H1 (cell line): ENCODE results near the gene EEPD1. TPM values are rescaled to one million over a fixed set of nuclear protein-coding genes. Genes with fewer than 3 reads are reported as not detected.

Experiments used
- CTCF ChIA-PET: fragments of 300-600 bp; sonication (Branson Sonifier 250); formaldehyde crosslinking; loops from one replicate; lab custom pipeline; 2021; ENCODE audit not compliant: partially characterized antibody; lab: Charles Lee
- POLR2A ChIA-PET: fragments of 300-600 bp; sonication (Branson Sonifier 250); formaldehyde crosslinking; loops from one replicate; lab custom pipeline; 2021; ENCODE audit warnings: inconsistent platforms; ENCODE audit not compliant: partially characterized antibody; lab: Charles Lee
- DNase-seq, 2 experiments: peaks; one replicate each; pipeline versions ENCODE4 v3.0.0 to v3.0.0-alpha.2; 2010 to 2022; ENCODE audit warnings: low spot score in 2 of 2, low read depth in 1 of 2, mixed read lengths in 1 of 2
- FAIRE-seq: peaks from 2 replicates; lab custom pipeline; 2011; peaks lifted over from hg19 to GRCh38; lab: Jason Lieb, UNC
- H2AFZ ChIP-seq: 2 replicates; pipeline ENCODE4 v1.8.1; 2012; ENCODE audit warnings: low read length, inconsistent platforms
- H2AK5ac ChIP-seq: 2 replicates; pipeline ENCODE4 v1.6.1; 2013; ENCODE audit warnings: low read depth, low read length
- H2BK120ac ChIP-seq: replicated peaks from 2 replicates; pipeline ENCODE3; 2013; ENCODE audit warnings: low read depth, low read length, inconsistent platforms
- H2BK12ac ChIP-seq: 2 replicates; pipeline ENCODE4 v1.6.1; 2013; ENCODE audit warnings: low read depth, low read length
- H2BK15ac ChIP-seq: 2 replicates; pipeline ENCODE4 v1.6.1; 2013; ENCODE audit warnings: low read length
- H2BK20ac ChIP-seq: 2 replicates; pipeline ENCODE4 v1.6.1; 2013; ENCODE audit warnings: low read length
- H2BK5ac ChIP-seq: 2 replicates; pipeline ENCODE4 v1.6.1; 2013; ENCODE audit warnings: low read depth, low read length
- H3K14ac ChIP-seq: 2 replicates; pipeline ENCODE4 v1.6.1; 2013; ENCODE audit warnings: inconsistent platforms; ENCODE audit not compliant: insufficient read length
- H3K18ac ChIP-seq: 2 replicates; pipeline ENCODE4 v1.6.1; 2013; ENCODE audit warnings: low read length; ENCODE audit errors: extremely low read depth
- H3K23ac ChIP-seq: 2 replicates; pipeline ENCODE4 v1.6.1; 2013; ENCODE audit warnings: inconsistent platforms; ENCODE audit not compliant: insufficient read length
- H3K23me2 ChIP-seq: 2 replicates; pipeline ENCODE4 v1.6.1; 2013; ENCODE audit warnings: low read depth, low read length
- H3K27ac ChIP-seq: 2 replicates; pipeline ENCODE4 v1.6.1; 2011; ENCODE audit warnings: low read depth, low read length, inconsistent platforms
- H3K27me3 ChIP-seq, 4 experiments: replicated peaks in 1 of 4; 1 replicate in 1 of 4; 2 replicates in 3 of 4; pipeline versions ENCODE4 v1.6.1 to v1.8.1; 2011 to 2013; ENCODE audit warnings: low read length in 3 of 4, mild to moderate bottlenecking in 3 of 4, inconsistent platforms in 2 of 4, mixed read lengths in 2 of 4, moderate library complexity in 1 of 4; ENCODE audit not compliant: control insufficient read depth in 3 of 4, insufficient read depth in 3 of 4; ENCODE audit errors: extremely low read depth in 1 of 4
- H3K36me3 ChIP-seq, 4 experiments: 2 replicates each; pipeline versions ENCODE4 v1.6.1 to v1.8.1; 2011 to 2013; ENCODE audit warnings: mild to moderate bottlenecking in 4 of 4, low read length in 3 of 4, moderate library complexity in 2 of 4, control low read depth in 1 of 4, inconsistent platforms in 1 of 4; ENCODE audit not compliant: insufficient read depth in 4 of 4, control insufficient read depth in 2 of 4
- H3K4ac ChIP-seq: replicated peaks from 2 replicates; pipeline ENCODE3; 2013; ENCODE audit warnings: low read length, low read depth, mixed read lengths, inconsistent platforms; ENCODE audit not compliant: insufficient read length
- H3K4me1 ChIP-seq, 4 experiments: replicated peaks in 1 of 4; 1 replicate in 1 of 4; 2 replicates in 3 of 4; pipeline versions ENCODE4 v1.6.1 to v1.8.1; 2011 to 2013; ENCODE audit warnings: low read length in 3 of 4, inconsistent platforms in 2 of 4, mixed read lengths in 1 of 4; ENCODE audit not compliant: insufficient read depth in 4 of 4, control insufficient read depth in 3 of 4
- H3K4me2 ChIP-seq, 2 experiments: 2 replicates each; pipeline versions ENCODE4 v1.6.1 to v1.8.1; 2011 to 2013; ENCODE audit warnings: low read depth in 2 of 2, low read length in 2 of 2, control low read depth in 1 of 2, inconsistent platforms in 1 of 2, mild to moderate bottlenecking in 1 of 2; ENCODE audit not compliant: insufficient read depth in 1 of 2
- H3K4me3 ChIP-seq, 4 experiments: fragments of 200-600, 300-600 bp in 1 of 4; sonication (generic), shearing (Covaris generic), sonication (Bioruptor Twin) in 1 of 4; 2 replicates each; pipeline versions ENCODE4 v1.5.1 to v1.8.1; 2011 to 2016; ENCODE audit warnings: low read length in 4 of 4, low read depth in 3 of 4, control low read depth in 2 of 4, inconsistent platforms in 2 of 4, mild to moderate bottlenecking in 2 of 4, mixed read lengths in 1 of 4, moderate library complexity in 1 of 4; ENCODE audit not compliant: insufficient read depth in 2 of 4; ENCODE audit errors: extremely low read depth in 1 of 4
- H3K56ac ChIP-seq: replicated peaks from 2 replicates; pipeline ENCODE3; 2013; ENCODE audit warnings: low read depth, mild to moderate bottlenecking, mixed read lengths, low read length, inconsistent platforms; ENCODE audit not compliant: insufficient read length
- H3K79me1 ChIP-seq: 2 replicates; pipeline ENCODE4 v1.6.1; 2013; ENCODE audit warnings: low read depth, low read length, control low read depth
- H3K79me2 ChIP-seq, 2 experiments: 2 replicates each; pipeline versions ENCODE4 v1.6.1 to v1.8.1; 2012 to 2013; ENCODE audit warnings: low read length in 2 of 2, mild to moderate bottlenecking in 2 of 2, inconsistent platforms in 1 of 2; ENCODE audit not compliant: insufficient read depth in 2 of 2, control insufficient read depth in 1 of 2
- H3K9ac ChIP-seq, 4 experiments: replicated peaks in 1 of 4; 1 replicate in 1 of 4; 2 replicates in 3 of 4; pipeline versions ENCODE4 v1.6.1 to v1.8.1; 2011 to 2013; ENCODE audit warnings: low read depth in 3 of 4, low read length in 3 of 4, control low read depth in 2 of 4, mild to moderate bottlenecking in 2 of 4, moderate library complexity in 2 of 4, inconsistent platforms in 1 of 4; ENCODE audit errors: extremely low read depth in 1 of 4
- H3K9me3 ChIP-seq, 2 experiments: 2 replicates each; pipeline versions ENCODE4 v1.6.1 to v1.8.1; 2012 to 2013; ENCODE audit warnings: mild to moderate bottlenecking in 2 of 2, moderate library complexity in 2 of 2, control low read depth in 1 of 2, inconsistent platforms in 1 of 2, low read depth in 1 of 2, low read length in 1 of 2, mixed read lengths in 1 of 2; ENCODE audit not compliant: insufficient read depth in 2 of 2
- H4K20me1 ChIP-seq, 2 experiments: replicated peaks in 1 of 2; 2 replicates each; pipeline versions ENCODE3 to v1.8.1; 2011 to 2013; ENCODE audit warnings: inconsistent platforms in 2 of 2, low read length in 2 of 2, mild to moderate bottlenecking in 1 of 2; ENCODE audit not compliant: insufficient read depth in 2 of 2, control insufficient read depth in 1 of 2
- H4K5ac ChIP-seq: 2 replicates; pipeline ENCODE4 v1.6.1; 2013; ENCODE audit warnings: low read length, low read depth, mixed read lengths, inconsistent platforms; ENCODE audit not compliant: insufficient read length
- H4K8ac ChIP-seq: 2 replicates; pipeline ENCODE4 v1.8.0; 2013; ENCODE audit warnings: mild to moderate bottlenecking, moderate library complexity, low read length, inconsistent platforms; ENCODE audit not compliant: insufficient read depth; ENCODE audit errors: extremely low read depth
- H4K91ac ChIP-seq: replicated peaks from 2 replicates; pipeline ENCODE3; 2013; ENCODE audit warnings: low read length, mixed read lengths, inconsistent platforms; ENCODE audit not compliant: insufficient read length
- BACH1 ChIP-seq: IDR thresholded peaks from 2 replicates; pipeline ENCODE4 v1.6.1; 2012; ENCODE audit warnings: low read length, improper control_type of control experiment
- BRCA1 ChIP-seq: IDR thresholded peaks from 2 replicates; pipeline ENCODE4 v1.6.1; 2012; ENCODE audit warnings: low read depth, low read length, improper control_type of control experiment
- CEBPB ChIP-seq: IDR thresholded peaks from 2 replicates; pipeline ENCODE4 v1.6.1; 2012; ENCODE audit warnings: low read depth, low read length
- EGR1 ChIP-seq: IDR thresholded peaks from 2 replicates; pipeline ENCODE4 v1.6.1; 2011; ENCODE audit warnings: low read depth, low read length, borderline replicate concordance
- FOSL1 ChIP-seq: IDR thresholded peaks from 2 replicates; pipeline ENCODE4 v1.6.1; 2011; ENCODE audit warnings: mild to moderate bottlenecking, low read depth, low read length, moderate library complexity; ENCODE audit not compliant: insufficient read depth
- JUN ChIP-seq: IDR thresholded peaks from 2 replicates; pipeline ENCODE4 v1.6.1; 2011; ENCODE audit warnings: low read depth, mild to moderate bottlenecking, improper control_type of control experiment, low read length
- JUND ChIP-seq: IDR thresholded peaks from 2 replicates; pipeline ENCODE4 v1.6.1; 2011; ENCODE audit warnings: mild to moderate bottlenecking, improper control_type of control experiment, low read length
- KDM1A ChIP-seq: fragments of 200-600, 300-600 bp; sonication (generic); IDR thresholded peaks from 2 replicates; pipeline ENCODE4 v1.7.1; 2016; ENCODE audit warnings: mild to moderate bottlenecking, low read length, borderline replicate concordance
- POLR2A ChIP-seq, 2 experiments: IDR thresholded peaks; 1 replicate in 1 of 2; 2 replicates in 1 of 2; pipeline ENCODE4 v1.6.1; 2011; ENCODE audit warnings: low read depth in 2 of 2, low read length in 2 of 2, mild to moderate bottlenecking in 2 of 2; ENCODE audit errors: control extremely low read depth in 1 of 2
- RAD21 ChIP-seq, 2 experiments: IDR thresholded peaks in 1 of 2; conservative IDR thresholded peaks in 1 of 2; 2 replicates each; pipeline ENCODE4 v1.6.1; 2011; ENCODE audit warnings: low read depth in 2 of 2, low read length in 2 of 2, improper control_type of control experiment in 1 of 2, inconsistent platforms in 1 of 2, mild to moderate bottlenecking in 1 of 2, moderate library complexity in 1 of 2
- RBBP5 ChIP-seq: IDR thresholded peaks from 2 replicates; pipeline ENCODE4 v1.7.1; 2012; ENCODE audit warnings: low read depth, mild to moderate bottlenecking, inconsistent platforms, low read length, moderate library complexity, borderline replicate concordance
- WGBS, 2 experiments: shearing (Covaris generic) in 1 of 2; methylation state at CpG; one replicate each; pipeline versions ENCODE4 v1.1.6 to v1.1.7; 2013 to 2015; ENCODE audit warnings: low lambda C conversion rate in 2 of 2, mixed read lengths in 2 of 2, inconsistent platforms in 1 of 2, low coverage in 1 of 2, missing lambda C conversion rate in 1 of 2; ENCODE audit not compliant: insufficient replicate concordance in 2 of 2, insufficient coverage in 1 of 2, insufficient read length in 1 of 2; ENCODE audit errors: extremely low coverage in 1 of 2, missing lambda C conversion rate in 1 of 2; 5-methylcytosine and 5-hydroxymethylcytosine counted together
- polyA plus RNA-seq, 7 experiments: library from polyadenylated mRNA; depleted of rRNA in 3 of 7; stranded (reverse) in 5 of 7; unstranded in 2 of 7; fragments of >200 nt in 5 of 7; fragments of 200-250 nt in 2 of 7; gene quantifications; 1 replicate in 5 of 7; 2 replicates in 1 of 7; 4 replicates in 1 of 7; pipeline versions ENCODE4 v1.2.1 to v1.2.3, GENCODE V29; 2011 to 2013; ENCODE audit warnings: missing spikeins in 2 of 7, mixed read lengths in 2 of 7
- total RNA-seq: library from RNA; stranded (reverse); fragmentation: NEBNext Ultra II Directional; extraction: Animal tissue kit (Norgen Biotek cat#: 25700); gene quantifications from 2 replicates; pipeline ENCODE4 v1.2.1, GENCODE V29; 2021
- TF ChIP-seq, protein P1 (sequence below): IDR thresholded peaks from 2 replicates; pipeline ENCODE4 v1.6.1; 2012; ENCODE audit warnings: inconsistent platforms

Gene EEPD1
- total and polyA plus RNA-seq, 2 of the 8 experiments (the other 6 are each of a cell fraction or from before 2014, with no cell fraction given), result 3.1 to 7.8 TPM

DNA sequence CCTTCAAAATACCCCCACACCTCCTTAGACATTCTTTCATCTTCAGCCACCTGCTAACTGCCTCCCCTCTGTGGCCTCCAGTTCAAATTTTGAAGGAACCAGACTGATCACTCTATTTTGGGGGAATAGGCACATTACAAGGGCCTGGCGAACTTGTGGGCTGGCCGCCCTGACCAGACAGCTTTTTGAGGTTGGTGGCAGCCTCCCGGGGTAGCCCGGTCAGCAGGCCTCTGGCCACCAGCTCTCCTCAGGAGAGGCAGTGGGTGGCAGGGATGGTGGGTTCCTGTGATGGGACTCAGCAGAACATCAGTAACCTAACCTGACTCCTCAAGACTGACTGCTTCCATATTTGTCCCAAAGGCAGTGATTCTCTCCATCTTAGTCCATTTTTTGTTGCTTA, 17.4 kb upstream of the EEPD1 start:
- no peak for FAIRE-seq
- CTCF ChIA-PET, result interaction anchor here (0.6 to 2.4 kb wide), 9 partner anchors 9 to 739 kb away, joined by 3 to 7 read pairs (median 4); no protein-coding TSS in a partner anchor
- H3K23me2 ChIP-seq, result no peaks in the 10 kb centered on the region
- H4K20me1 ChIP-seq, result no peaks in the 10 kb centered on the region
- no peak overlapping the region for H2AK5ac ChIP-seq
- no peaks in the 10 kb centered on the region for H3K36me3 ChIP-seq
- no peaks in the 10 kb centered on the region for H3K9me3 ChIP-seq
- H2BK15ac ChIP-seq, result no peak overlapping the region
- H2AFZ ChIP-seq, result no peak overlapping the region
- no peak overlapping the region for H3K4ac ChIP-seq
- no peaks in the 10 kb centered on the region for H3K79me1 ChIP-seq
- no peak overlapping the region for H3K56ac ChIP-seq
- H2BK5ac ChIP-seq, result no peak overlapping the region
- 94% methylated on average over 4 of the region's 4 CpGs; no CpG with 5 or more reads in 1 of the 2 experiments for WGBS, 2 experiments
- POLR2A ChIA-PET, result no interaction called here
- H4K91ac ChIP-seq, result no peak overlapping the region
- no peak for DNase-seq
- H3K14ac ChIP-seq, result no peak overlapping the region
- H3K4me1 ChIP-seq, result no peaks in the 10 kb centered on the region
- no peak overlapping the region for H2BK120ac ChIP-seq
- no peak overlapping the region for H4K5ac ChIP-seq
- H3K27ac ChIP-seq, result no peak overlapping the region
- H3K18ac ChIP-seq, result no peak overlapping the region
- peaks cover 0 to 2% (median 0%) of the 10 kb centered on the region in 4 experiments; a peak in 1 of 7 replicates for H3K27me3 ChIP-seq
- no peak overlapping the region for H3K4me2 ChIP-seq
- no peak overlapping the region for H3K9ac ChIP-seq
- H4K8ac ChIP-seq, result no peak overlapping the region
- H3K79me2 ChIP-seq, result no peaks in the 10 kb centered on the region
- no peak overlapping the region for H3K4me3 ChIP-seq
- H2BK20ac ChIP-seq, result no peak overlapping the region
- H2BK12ac ChIP-seq, result no peak overlapping the region
- no peak overlapping the region for H3K23ac ChIP-seq
- no peak for TF ChIP-seq POLR2A (IDR thresholded peaks at IDR 0.05; ENCODE audit: control extremely low read depth in 1 of 2, low read depth in 2 of 2, low read length in 2 of 2)
- no peak for TF ChIP-seq RBBP5
- no peak for TF ChIP-seq EGR1
- TF ChIP-seq BRCA1, result no peak
- no peak for TF ChIP-seq JUN
- TF ChIP-seq CEBPB, result no peak
- TF ChIP-seq JUND, result no peak
- no peak for TF ChIP-seq FOSL1
- TF ChIP-seq BACH1, result no peak
- no peak for TF ChIP-seq RAD21 (IDR thresholded peaks at IDR 0.05 in 1 of 2, conservative IDR thresholded peaks at IDR 0.05 in 1 of 2; ENCODE audit: low read depth in 2 of 2, low read length in 2 of 2)
- TF ChIP-seq KDM1A, result no peak
- TF ChIP-seq, protein P1, sequence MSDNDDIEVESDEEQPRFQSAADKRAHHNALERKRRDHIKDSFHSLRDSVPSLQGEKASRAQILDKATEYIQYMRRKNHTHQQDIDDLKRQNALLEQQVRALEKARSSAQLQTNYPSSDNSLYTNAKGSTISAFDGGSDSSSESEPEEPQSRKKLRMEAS, result no peak
